Measurements from ENCODE around the gene NUTM2D.
"Not testable (repeated sequence)": the region's sequence is repeated elsewhere in the genome, so short reads cannot be mapped to it uniquely, and the experiment has no call there.

DNA sequence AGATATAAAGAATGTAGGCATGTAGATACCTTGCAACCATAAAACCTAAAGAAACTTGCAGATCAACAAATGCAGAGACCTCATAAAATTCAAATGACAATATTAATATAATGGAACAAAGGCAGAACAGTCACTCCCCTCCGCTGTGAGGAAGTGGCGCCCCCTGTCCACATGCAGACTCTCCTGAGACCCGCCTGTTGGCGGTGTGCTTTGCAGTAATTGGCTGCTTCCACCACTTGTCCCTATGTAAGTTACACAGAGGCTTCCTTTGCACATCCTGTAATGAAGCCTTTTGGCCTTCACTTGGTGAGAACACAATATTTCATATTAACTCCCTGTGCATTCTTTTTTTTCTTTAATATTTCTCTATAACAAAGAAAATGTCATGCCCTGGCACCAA, 21.6 kb downstream of the NUTM2D start:
- TF ChIP-seq, protein P1, sequence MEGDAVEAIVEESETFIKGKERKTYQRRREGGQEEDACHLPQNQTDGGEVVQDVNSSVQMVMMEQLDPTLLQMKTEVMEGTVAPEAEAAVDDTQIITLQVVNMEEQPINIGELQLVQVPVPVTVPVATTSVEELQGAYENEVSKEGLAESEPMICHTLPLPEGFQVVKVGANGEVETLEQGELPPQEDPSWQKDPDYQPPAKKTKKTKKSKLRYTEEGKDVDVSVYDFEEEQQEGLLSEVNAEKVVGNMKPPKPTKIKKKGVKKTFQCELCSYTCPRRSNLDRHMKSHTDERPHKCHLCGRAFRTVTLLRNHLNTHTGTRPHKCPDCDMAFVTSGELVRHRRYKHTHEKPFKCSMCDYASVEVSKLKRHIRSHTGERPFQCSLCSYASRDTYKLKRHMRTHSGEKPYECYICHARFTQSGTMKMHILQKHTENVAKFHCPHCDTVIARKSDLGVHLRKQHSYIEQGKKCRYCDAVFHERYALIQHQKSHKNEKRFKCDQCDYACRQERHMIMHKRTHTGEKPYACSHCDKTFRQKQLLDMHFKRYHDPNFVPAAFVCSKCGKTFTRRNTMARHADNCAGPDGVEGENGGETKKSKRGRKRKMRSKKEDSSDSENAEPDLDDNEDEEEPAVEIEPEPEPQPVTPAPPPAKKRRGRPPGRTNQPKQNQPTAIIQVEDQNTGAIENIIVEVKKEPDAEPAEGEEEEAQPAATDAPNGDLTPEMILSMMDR (IDR thresholded peaks at IDR 0.05; ENCODE audit: low read length): not testable (repeated sequence)
- not testable (repeated sequence) for TF ChIP-seq EZH2 (optimal IDR thresholded peaks at IDR 0.05; ENCODE audit: low read depth, low read length)
